ENCODE measurements around the gene SEMA5B.

DNA sequence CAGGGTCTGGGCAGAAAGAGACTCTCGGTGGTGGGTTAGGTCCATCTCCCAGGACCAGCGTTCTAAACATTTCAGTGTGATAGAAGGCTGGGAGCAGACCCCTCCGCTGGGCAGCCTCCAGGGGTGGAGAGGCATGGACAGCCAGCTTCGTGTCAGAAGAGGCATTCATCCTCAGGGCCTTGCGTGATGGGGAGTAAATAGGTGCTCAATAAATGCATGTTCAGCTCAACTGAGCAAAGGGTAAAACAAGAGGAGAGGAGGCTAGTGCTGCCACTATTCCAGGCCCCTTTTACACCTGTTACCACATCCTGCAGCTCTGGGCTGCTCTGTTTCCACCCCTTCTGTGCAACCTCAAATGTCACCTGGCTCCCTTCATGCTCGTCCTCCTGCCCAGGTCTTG, 49.0 kb downstream of the SEMA5B start:
- TF ChIP-seq NFRKB (IDR thresholded peaks at IDR 0.05) = no peak
- TF ChIP-seq FOXA1 (IDR thresholded peaks at IDR 0.05) = no peak
- no peak for TF ChIP-seq BHLHE40 (IDR thresholded peaks at IDR 0.05; ENCODE audit: borderline replicate concordance)
- TF ChIP-seq SP1 (IDR thresholded peaks at IDR 0.05) = no peak
- no peak for TF ChIP-seq TARDBP (IDR thresholded peaks at IDR 0.05)

All from HEK293T (cell line).